HEK293 (cell line): ENCODE results near the gene CCM2.

Experiments
- GLI2 ChIP-seq: fragments of 450-650 bp; formaldehyde crosslinking; IDR thresholded peaks from 2 replicates; pipeline ENCODE4; 2017; ENCODE audit warnings: missing biosample characterization, missing genetic modification characterization, low read depth, borderline replicate concordance
- GLIS1 ChIP-seq: fragments of 450-650 bp; formaldehyde crosslinking; IDR thresholded peaks from 2 replicates; pipeline ENCODE4 v1.5.1; 2016; ENCODE audit warnings: missing biosample characterization, missing genetic modification characterization
- IKZF3 ChIP-seq: fragments of 450-650 bp; IDR thresholded peaks from 2 replicates; pipeline ENCODE4 v1.5.0; 2018; ENCODE audit warnings: missing biosample characterization, mild to moderate bottlenecking, missing genetic modification characterization, moderate library complexity
- INSM2 ChIP-seq: fragments of 450-650 bp; formaldehyde crosslinking; IDR thresholded peaks from 2 replicates; pipeline ENCODE4 v1.5.1; 2016; ENCODE audit warnings: missing biosample characterization, missing genetic modification characterization
- KLF1 ChIP-seq: fragments of 450-650 bp; formaldehyde crosslinking; IDR thresholded peaks from 2 replicates; pipeline ENCODE4 v1.5.1; 2016; ENCODE audit warnings: missing biosample characterization, missing genetic modification characterization
- KLF10 ChIP-seq: fragments of 450-650 bp; IDR thresholded peaks from 2 replicates; pipeline ENCODE4 v1.5.1; 2018; ENCODE audit warnings: missing biosample characterization, mild to moderate bottlenecking, missing genetic modification characterization
- KLF17 ChIP-seq: fragments of 450-650 bp; formaldehyde crosslinking; IDR thresholded peaks from 2 replicates; pipeline ENCODE4 v1.5.1; 2016; ENCODE audit warnings: missing biosample characterization, missing genetic modification characterization
- KLF9 ChIP-seq: fragments of 450-650 bp; formaldehyde crosslinking; IDR thresholded peaks from 2 replicates; pipeline ENCODE4 v1.5.1; 2016; ENCODE audit warnings: missing biosample characterization, missing genetic modification characterization, low read depth
- MEIS1 ChIP-seq: sonication (generic); formaldehyde crosslinking; IDR thresholded peaks from 2 replicates; pipeline ENCODE4 v1.8.1; 2022; ENCODE audit warnings: missing genetic modification reagents, mild to moderate bottlenecking, borderline replicate concordance
- OVOL3 ChIP-seq: fragments of 450-650 bp; formaldehyde crosslinking; IDR thresholded peaks from 2 replicates; pipeline ENCODE4 v1.5.1; 2016; ENCODE audit warnings: missing biosample characterization, missing genetic modification characterization
- PRDM10 ChIP-seq: fragments of 450-650 bp; formaldehyde crosslinking; IDR thresholded peaks from 2 replicates; pipeline ENCODE4 v1.5.1; 2016; ENCODE audit warnings: missing biosample characterization, missing genetic modification characterization
- SALL2 ChIP-seq: fragments of 450-650 bp; formaldehyde crosslinking; IDR thresholded peaks from 2 replicates; pipeline ENCODE4 v1.5.0; 2017; ENCODE audit warnings: missing biosample characterization, mild to moderate bottlenecking, missing genetic modification characterization, borderline replicate concordance
- TCF7L2 ChIP-seq: IDR thresholded peaks from 2 replicates; pipeline ENCODE4 v1.6.1; 2011; ENCODE audit warnings: low read depth, mild to moderate bottlenecking, inconsistent platforms, low read length, moderate library complexity, borderline replicate concordance
- WT1 ChIP-seq: fragments of 450-650 bp; formaldehyde crosslinking; IDR thresholded peaks from 2 replicates; pipeline ENCODE4 v1.5.1; 2016; ENCODE audit warnings: missing biosample characterization, missing genetic modification characterization
- ZNF121 ChIP-seq: fragments of 450-650 bp; formaldehyde crosslinking; IDR thresholded peaks from 2 replicates; pipeline ENCODE4 v1.5.1; 2016; ENCODE audit warnings: missing biosample characterization, missing genetic modification characterization
- ZNF140 ChIP-seq: fragments of 450-650 bp; formaldehyde crosslinking; IDR thresholded peaks from 2 replicates; pipeline ENCODE4 v1.5.1; 2016; ENCODE audit warnings: missing biosample characterization, missing genetic modification characterization
- ZNF155 ChIP-seq: fragments of 450-650 bp; formaldehyde crosslinking; IDR thresholded peaks from 2 replicates; pipeline ENCODE4 v1.5.1; 2016; ENCODE audit warnings: missing biosample characterization, missing genetic modification characterization
- ZNF23 ChIP-seq: fragments of 450-650 bp; formaldehyde crosslinking; IDR thresholded peaks from 2 replicates; pipeline ENCODE4 v1.5.1; 2016; ENCODE audit warnings: missing biosample characterization, missing genetic modification characterization, borderline replicate concordance
- ZNF24 ChIP-seq: fragments of 450-650 bp; formaldehyde crosslinking; IDR thresholded peaks from 2 replicates; pipeline ENCODE4 v1.5.1; 2016; ENCODE audit warnings: missing biosample characterization, missing genetic modification characterization
- ZNF280C ChIP-seq: fragments of 450-650 bp; formaldehyde crosslinking; IDR thresholded peaks from 2 replicates; pipeline ENCODE4 v1.5.1; 2016; ENCODE audit warnings: missing biosample characterization, missing genetic modification characterization
- ZNF302 ChIP-seq: fragments of 450-650 bp; formaldehyde crosslinking; IDR thresholded peaks from 2 replicates; pipeline ENCODE4 v1.5.1; 2016; ENCODE audit warnings: missing biosample characterization, missing genetic modification characterization, low read depth
- ZNF37A ChIP-seq: fragments of 450-650 bp; IDR thresholded peaks from 2 replicates; pipeline ENCODE4 v1.5.1; 2018; ENCODE audit warnings: missing biosample characterization, missing genetic modification characterization
- ZNF391 ChIP-seq: fragments of 450-650 bp; formaldehyde crosslinking; IDR thresholded peaks from 2 replicates; pipeline ENCODE4 v1.5.1; 2016; ENCODE audit warnings: low read depth, missing biosample characterization, missing genetic modification characterization, borderline replicate concordance
- ZNF785 ChIP-seq: fragments of 450-650 bp; formaldehyde crosslinking; IDR thresholded peaks from 2 replicates; pipeline ENCODE4 v1.5.1; 2016; ENCODE audit warnings: missing biosample characterization, missing genetic modification characterization

The CCM2 gene

GRCh38 chr7:44966731-44967538 lies 33.1 kb upstream of the CCM2 start (continued):
- TF ChIP-seq ZNF37A (tag by site-specific recombination) = no peak
- TF ChIP-seq GLI2 (tag by site-specific recombination) = no peak
- no peak for TF ChIP-seq SALL2
- TF ChIP-seq INSM2 = no peak
- peak; percentile 92 for TF ChIP-seq KLF1 (tag by site-specific recombination)
- no peak for TF ChIP-seq GLIS1 (tag by site-specific recombination)
- no peak for TF ChIP-seq ZNF23 (tag by site-specific recombination)
- no peak for TF ChIP-seq WT1 (tag by site-specific recombination)
- TF ChIP-seq ZNF785 (tag by site-specific recombination) = no peak
- no peak for TF ChIP-seq ZNF302 (tag by site-specific recombination)
- no peak for TF ChIP-seq OVOL3 (tag by site-specific recombination)
- no peak for TF ChIP-seq IKZF3
- no peak for TF ChIP-seq ZNF24 (tag by site-specific recombination)
- TF ChIP-seq TCF7L2 = no peak
- no peak for TF ChIP-seq ZNF391 (tag by site-specific recombination)
- no peak for TF ChIP-seq KLF17 (tag by site-specific recombination)
- TF ChIP-seq ZNF121 (tag by site-specific recombination) = no peak
- peak; percentile 61; the same call in 1 of the 2 replicates for TF ChIP-seq KLF10
- TF ChIP-seq ZNF280C (tag by site-specific recombination) = no peak
- peak; percentile 63 for TF ChIP-seq PRDM10
- peak; percentile 61 for TF ChIP-seq KLF9
- TF ChIP-seq ZNF155 (tag by site-specific recombination) = no peak
- TF ChIP-seq ZNF140 = no peak
- TF ChIP-seq MEIS1 (CRISPR knock-in tag) = no peak
